ENCODE results near the gene SLC30A4. TPM values are rescaled to one million over a fixed set of nuclear protein-coding genes. Genes with fewer than 3 reads are reported as not detected.
"Not testable (repeated sequence)": the region's sequence is repeated elsewhere in the genome, so short reads cannot be mapped to it uniquely, and the experiment has no call there.

SLC30A4 gene
- total and polyA plus RNA-seq, 12 donors = 1.4 to 4.5 (median 3.0) TPM

- WGBS, 2 donors = 87 to 95% methylated on average over 2 of the region's 2 CpGs
- TF ChIP-seq, protein P1, sequence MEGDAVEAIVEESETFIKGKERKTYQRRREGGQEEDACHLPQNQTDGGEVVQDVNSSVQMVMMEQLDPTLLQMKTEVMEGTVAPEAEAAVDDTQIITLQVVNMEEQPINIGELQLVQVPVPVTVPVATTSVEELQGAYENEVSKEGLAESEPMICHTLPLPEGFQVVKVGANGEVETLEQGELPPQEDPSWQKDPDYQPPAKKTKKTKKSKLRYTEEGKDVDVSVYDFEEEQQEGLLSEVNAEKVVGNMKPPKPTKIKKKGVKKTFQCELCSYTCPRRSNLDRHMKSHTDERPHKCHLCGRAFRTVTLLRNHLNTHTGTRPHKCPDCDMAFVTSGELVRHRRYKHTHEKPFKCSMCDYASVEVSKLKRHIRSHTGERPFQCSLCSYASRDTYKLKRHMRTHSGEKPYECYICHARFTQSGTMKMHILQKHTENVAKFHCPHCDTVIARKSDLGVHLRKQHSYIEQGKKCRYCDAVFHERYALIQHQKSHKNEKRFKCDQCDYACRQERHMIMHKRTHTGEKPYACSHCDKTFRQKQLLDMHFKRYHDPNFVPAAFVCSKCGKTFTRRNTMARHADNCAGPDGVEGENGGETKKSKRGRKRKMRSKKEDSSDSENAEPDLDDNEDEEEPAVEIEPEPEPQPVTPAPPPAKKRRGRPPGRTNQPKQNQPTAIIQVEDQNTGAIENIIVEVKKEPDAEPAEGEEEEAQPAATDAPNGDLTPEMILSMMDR (IDR thresholded peaks at IDR 0.05) = no peak
- Histone ChIP-seq H3K36me3 (no peaks in the 10 kb centered on the region), H3K4me1 (no peaks in the 10 kb centered on the region), H3K27me3 (peaks cover 0 to 11% (median 0%) of the 10 kb centered on the region in 7 donors), H3K9me3 (no peaks in the 10 kb centered on the region), H3K27ac (no peak overlapping the region), H3K4me3 (no peak overlapping the region)
- ATAC-seq = no peak
- no peak for DNase-seq
- intact Hi-C loops (cut with DNase I) = loop anchor here in 1 of 10 donors (10.0 kb wide), 1 partner anchor 69 kb away; no protein-coding TSS in a partner anchor
These were observed 13.0 kb upstream of the SLC30A4 start for GRCh38 chr15:45535486-45536042.

- TF ChIP-seq, protein P1 (IDR thresholded peaks at IDR 0.05) = no peak
- intact Hi-C loops (cut with DNase I) = loop anchor here in 1 of 10 donors (10.0 kb wide), 1 partner anchor 70 kb away; no protein-coding TSS in a partner anchor
- 61 to 86% methylated on average over 1 of the region's 1 CpG for WGBS, 2 donors
- DNase-seq (no peak), ATAC-seq (no peak)
- H3K27ac ChIP-seq = no peak overlapping the region
- H3K4me1 ChIP-seq = no peaks in the 10 kb centered on the region
- no peak overlapping the region for H3K4me3 ChIP-seq
- H3K36me3 ChIP-seq = no peaks in the 10 kb centered on the region
- peaks cover 0 to 11% (median 0%) of the 10 kb centered on the region in 7 donors for H3K27me3 ChIP-seq
- no peaks in the 10 kb centered on the region for H3K9me3 ChIP-seq
These were observed 12.3 kb upstream of the SLC30A4 start for GRCh38 chr15:45534821-45535220.

DNA sequence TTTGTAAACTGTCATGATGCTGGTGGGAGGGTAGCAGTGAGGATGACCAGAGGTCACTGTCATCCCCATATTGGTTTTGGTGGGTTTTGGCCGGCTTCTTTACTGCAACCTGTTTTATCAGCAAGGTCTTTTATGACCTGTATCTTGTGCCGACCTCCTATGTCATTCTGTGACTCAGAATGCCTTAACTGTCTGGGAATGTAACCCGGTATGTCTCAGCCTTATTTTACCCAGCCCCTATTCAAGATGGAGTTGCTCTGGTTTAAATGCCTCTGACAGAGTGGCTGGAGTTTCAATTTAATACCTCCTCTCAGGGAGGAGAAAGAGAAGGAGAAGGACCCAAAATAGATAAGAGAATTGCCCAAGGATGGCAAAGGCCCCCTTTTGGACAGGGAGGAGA, 10.3 kb upstream of the SLC30A4 start:
- DNase-seq, ATAC-seq, H3K9me3 ChIP-seq, H3K4me3 ChIP-seq, H3K4me1 ChIP-seq, H3K27ac ChIP-seq, H3K36me3 ChIP-seq: not testable (repeated sequence)
- intact Hi-C loops (cut with DNase I) = loop anchor here in 1 of 10 donors (10.0 kb wide), 1 partner anchor 72 kb away; no protein-coding TSS in a partner anchor
- WGBS, 2 donors = 71 to 76% methylated on average over 3 of the region's 3 CpGs
- H3K27me3 ChIP-seq = peaks cover 0 to 11% (median 0%) of the 10 kb centered on the region in 7 donors

DNA sequence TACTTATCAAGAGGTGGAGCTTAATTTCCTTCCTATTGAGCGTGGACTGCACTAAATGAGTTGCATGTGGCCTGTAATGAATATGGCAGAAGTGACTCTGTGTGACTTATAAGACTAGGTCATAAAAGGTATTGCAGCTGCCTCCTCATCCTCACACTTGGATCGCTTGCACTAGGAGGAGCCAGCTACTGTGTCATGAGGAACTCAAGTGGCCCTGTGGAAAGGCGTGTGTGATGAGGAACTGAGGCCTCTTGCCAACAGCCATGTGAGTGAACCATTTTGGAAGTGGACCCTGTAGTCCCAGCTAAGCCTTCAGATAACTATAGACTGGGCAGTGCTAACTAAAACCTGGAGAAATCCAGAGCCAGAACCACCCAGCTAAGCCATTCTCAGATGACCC, 7.1 kb upstream of the SLC30A4 start:
- peak in 1 of 2 donors; percentile 8 for DNase-seq
- H3K4me3 ChIP-seq = no peak overlapping the region
- peak in 5 of 8 donors; percentile 55 to 83 (median 68) for ATAC-seq

More for the DNA sequence above, 7.1 kb upstream of the SLC30A4 start:
- Histone ChIP-seq H3K9me3 (no peaks in the 10 kb centered on the region), H3K36me3 (no peaks in the 10 kb centered on the region), H3K4me1 (no peaks in the 10 kb centered on the region), H3K27me3 (peaks cover 0 to 11% (median 0%) of the 10 kb centered on the region in 7 donors), H3K27ac (no peak overlapping the region)
- TF ChIP-seq, protein P1 (IDR thresholded peaks at IDR 0.05) = no peak
- intact Hi-C loops (cut with DNase I) = loop anchor here in 2 of 10 donors (10.0 kb wide), 2 partner anchors 55 to 75 kb away; partner anchors contain the start of gene BLOC1S6 (in 1 of the 2)
- 57 to 65% methylated on average over 3 of the region's 3 CpGs for WGBS, 2 donors

All from heart right ventricle (tissue), 16 donors.